HUDEP-2 (cell line): ENCODE measurements around the gene RPS19.
"Not testable (repeated sequence)": the region's sequence is repeated elsewhere in the genome, so short reads cannot be mapped to it uniquely, and the experiment has no call there.

Source experiments
- DNase-seq, 76 experiments: peaks; one replicate each; lab custom pipeline; 2025; ENCODE audit not compliant: unreplicated experiment in 76 of 76; lab: John Stamatoyannopoulos, UW

The RPS19 gene

DNA sequence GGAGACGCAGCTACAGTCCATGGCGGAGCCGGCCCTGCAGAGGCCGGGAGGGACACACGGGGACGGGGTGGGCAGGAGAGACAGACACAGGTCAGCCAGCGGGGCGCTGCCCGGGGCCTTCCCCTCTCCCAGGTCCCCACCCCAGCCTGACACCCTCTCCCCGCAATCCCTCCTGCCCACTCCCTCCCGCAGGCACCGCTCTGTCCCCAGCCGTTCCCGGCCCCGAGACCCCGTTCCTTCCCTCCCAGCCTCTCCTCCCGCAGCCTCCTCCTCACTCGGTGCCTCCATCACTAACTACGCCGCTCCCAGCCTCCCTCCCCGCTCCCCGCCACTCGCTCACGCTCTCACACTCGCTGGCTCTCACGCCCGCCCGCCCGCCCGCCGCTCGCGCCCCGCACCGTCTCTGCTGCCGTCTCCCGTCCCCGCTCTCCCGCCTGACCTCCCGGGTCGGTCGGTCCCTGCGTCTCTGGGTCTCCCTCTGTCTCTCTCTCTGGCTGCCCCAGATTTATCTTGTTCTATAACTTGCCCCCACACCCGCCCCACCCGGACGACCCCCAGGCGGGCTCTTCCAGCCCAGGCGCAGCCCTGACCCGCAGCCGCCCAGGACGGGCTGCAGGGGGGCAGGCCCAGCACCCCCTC is 53.0 kb downstream of the RPS19 start:
- DNase-seq, result no peak

DNA sequence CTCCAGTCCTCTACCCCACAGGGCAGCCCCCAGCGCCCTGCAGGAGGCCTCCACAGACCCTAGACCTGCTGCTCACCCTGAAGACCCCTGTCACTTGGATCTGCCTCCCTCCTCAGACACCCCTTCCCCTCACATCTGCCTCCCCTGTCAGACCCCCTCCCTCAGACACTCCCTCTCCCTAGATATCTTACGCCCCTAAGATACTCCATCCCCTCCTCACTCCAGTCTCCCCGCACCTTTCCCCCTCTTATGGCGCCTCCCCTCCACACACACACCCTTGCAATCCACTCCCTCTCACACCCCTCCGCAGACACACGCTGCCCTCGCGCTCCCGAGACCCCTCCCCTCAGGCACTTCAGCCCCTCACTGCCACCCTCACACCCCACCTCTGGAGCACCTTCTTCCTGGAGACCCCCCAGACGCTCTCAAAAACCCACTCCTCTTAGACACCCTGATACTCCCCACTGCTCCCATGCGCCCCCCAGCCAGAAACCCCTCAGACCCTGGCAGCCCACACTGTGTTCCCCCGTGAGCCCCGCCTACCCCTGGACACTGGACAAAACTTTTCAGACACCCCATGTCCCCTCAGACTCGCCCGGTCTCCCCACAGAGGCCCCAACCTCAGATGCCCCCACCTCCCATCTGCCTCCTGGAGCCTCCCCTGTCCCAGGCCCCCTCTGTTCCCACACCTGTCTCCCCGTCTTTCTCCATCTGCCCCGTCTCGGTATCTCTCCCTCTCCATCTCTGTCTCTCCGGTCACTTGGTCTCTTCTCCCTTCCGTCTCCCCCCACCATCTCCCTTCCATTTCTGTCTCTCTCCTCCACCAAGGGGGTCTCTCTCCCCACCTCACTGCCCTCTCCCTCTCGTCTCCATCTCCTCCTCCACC is 53.7 kb downstream of the RPS19 start:
- DNase-seq, result no peak

DNA sequence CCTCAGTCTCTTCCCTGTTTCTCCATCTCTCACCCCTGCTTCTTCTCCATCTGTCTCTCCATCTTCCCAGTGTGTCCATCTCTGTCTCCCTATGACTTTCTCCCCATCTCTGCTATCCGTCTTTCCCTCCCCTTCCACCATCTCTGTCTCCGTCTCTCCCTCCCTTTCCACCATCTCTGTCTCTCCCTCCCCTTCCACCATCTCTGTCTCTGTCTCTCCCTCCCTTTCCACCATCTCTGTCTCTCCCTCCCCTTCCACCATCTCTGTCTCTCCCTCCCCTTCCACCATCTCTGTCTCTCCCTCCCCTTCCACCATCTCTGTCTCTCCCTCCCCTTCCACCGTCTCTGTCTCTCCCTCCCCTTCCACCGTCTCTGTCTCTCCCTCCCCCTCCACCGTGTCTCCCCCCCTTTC is 54.4 kb downstream of the RPS19 start:
- not testable (repeated sequence) for DNase-seq

DNA sequence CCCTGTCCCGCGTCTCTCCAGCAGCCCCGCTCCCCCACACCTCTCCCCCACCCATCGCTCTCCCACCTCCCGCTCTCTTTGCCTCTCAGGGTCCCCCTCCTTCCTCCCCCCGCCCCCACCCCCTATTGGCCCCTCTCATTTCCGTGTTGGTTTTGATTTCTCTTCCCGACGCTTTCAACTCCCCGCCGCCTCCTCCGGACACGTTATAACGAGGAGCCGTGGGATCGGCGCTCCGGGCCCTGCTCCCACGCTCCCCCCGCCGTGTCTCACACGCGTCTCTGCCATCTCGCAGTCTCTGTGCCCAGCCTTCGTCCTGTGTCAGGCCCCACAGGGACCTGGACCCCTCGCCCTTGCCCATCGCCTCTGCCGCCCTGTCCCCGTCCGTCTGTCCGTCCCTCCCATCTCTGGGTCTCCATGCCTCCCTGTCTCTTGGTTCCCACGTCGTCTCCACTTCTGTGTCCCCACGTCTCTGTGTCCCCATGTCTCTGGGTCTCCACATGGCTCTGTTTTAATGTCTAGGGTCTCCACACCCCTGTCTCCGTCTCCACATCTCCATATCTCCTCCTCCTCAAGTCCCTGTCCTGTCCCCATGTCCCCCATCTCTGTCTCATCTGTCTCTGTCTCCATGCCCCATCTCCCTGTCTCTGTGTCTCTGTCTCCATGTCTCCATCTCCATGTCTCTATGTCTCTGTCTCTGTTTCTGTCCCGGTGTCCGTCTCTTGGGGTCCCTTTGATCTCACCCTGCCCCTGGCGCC is 55.1 kb downstream of the RPS19 start:
- DNase-seq, result no peak

DNA sequence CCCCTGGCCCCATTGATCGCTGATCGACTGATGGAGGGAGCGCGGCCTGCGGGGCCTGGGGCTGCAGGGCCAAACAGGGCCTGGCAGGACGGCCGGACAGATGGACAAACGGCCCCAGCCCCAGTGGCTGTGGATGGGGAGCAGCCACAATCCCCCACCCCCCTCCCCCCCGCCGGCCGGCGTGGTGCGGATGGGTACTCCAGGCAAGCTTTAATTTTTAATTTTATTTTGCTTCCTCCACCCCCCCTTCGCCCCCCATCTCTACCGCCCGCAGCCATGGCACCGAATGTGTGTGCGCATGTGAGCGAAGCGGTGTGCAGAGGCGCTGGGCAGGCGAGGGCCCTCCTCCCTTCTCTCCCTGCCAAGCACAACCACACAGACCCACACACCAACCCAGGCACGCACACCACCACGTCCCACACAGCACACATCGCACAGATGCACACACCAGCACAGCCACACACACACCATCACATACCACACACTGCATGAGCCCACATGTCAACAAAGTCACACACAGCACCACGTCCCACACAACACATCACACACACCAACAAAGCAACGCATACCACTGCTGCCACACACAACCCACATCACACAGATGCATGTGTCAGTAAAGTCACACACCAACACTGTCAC is 55.8 kb downstream of the RPS19 start:
- DNase-seq, result no peak

DNA sequence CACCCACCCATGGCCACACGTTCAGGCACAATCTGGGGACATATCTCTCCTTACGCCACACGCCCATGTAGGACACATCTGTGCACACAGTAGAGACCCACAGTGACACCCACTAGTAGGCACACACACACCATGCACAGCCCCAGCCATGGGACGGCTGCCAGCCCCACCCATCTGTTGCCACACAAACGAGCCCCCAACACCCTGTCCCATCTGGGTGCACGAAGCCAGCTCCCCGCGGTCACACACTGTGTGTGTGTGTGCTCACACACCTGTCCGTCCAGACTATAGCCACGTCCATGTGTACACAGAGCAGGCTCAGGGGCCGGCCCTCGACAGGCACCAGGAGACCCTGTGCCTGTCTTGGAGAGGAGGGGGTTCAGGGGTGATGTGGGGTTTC is 57.6 kb downstream of the RPS19 start:
- DNase-seq, result no peak

DNA sequence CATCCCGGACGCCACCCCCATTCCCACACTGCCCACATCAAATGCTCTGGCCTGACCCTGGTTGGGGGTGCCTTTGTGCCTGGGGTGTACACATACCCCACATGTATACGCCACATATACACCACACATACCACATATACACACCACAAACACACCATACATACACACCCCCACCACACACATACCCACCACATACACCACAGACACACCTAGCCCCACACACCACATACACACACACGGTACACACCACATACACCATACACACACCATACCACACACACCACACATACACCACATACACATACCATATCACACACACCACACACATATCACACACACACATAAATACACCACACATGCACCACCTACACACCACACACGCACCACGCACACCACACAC is 58.0 kb downstream of the RPS19 start:
- no peak for DNase-seq

DNA sequence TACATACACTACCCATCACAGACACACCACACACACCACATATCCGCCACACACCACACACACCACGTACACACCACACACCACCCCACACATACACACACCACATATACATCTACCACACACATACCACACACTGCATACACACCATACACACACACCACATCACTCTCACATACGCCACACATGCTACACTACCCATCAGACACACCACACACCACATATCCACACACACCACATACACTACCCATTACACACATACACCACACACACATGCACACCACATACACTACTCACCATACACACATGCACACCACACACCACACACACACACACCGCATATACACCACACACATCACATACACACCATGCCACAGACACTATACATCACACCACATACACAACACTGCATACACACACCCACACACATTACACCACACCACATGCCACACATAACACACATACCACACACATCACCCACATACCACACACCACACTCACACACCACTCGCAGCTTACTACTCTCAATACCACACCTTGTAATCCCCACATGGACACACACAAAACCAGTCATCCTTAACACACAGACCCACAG is 58.7 kb downstream of the RPS19 start:
- no peak for DNase-seq

DNA sequence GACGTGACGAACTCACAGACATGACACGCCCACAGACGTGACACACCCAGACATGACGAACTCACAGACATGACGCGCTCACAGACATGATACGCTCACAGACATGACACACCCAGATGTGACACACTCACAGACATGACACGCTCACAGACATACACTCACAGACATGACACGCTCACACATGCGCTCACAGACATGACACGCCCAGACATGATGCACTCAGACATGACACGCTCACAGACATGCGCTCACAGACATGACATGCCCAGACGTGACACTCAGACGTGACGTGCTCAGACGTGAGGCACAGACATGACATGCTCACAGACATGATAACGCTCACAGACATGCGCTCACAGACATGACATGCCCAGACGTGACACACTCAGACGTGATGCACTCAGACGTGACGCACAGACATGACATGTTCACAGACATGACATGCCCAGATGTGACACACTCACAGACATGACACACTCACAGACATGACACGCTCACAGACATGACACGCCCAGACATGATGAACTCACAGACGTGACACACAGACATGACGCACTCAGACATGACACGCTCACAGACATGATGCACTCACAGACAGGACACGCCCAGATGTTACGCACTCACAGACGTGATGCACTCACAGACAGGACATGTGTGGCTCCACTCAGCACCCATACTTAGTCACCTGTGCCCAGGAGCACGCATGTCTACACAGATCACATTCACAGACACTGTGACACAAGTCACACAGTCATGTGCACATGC is 60.1 kb downstream of the RPS19 start:
- DNase-seq, result no peak

DNA sequence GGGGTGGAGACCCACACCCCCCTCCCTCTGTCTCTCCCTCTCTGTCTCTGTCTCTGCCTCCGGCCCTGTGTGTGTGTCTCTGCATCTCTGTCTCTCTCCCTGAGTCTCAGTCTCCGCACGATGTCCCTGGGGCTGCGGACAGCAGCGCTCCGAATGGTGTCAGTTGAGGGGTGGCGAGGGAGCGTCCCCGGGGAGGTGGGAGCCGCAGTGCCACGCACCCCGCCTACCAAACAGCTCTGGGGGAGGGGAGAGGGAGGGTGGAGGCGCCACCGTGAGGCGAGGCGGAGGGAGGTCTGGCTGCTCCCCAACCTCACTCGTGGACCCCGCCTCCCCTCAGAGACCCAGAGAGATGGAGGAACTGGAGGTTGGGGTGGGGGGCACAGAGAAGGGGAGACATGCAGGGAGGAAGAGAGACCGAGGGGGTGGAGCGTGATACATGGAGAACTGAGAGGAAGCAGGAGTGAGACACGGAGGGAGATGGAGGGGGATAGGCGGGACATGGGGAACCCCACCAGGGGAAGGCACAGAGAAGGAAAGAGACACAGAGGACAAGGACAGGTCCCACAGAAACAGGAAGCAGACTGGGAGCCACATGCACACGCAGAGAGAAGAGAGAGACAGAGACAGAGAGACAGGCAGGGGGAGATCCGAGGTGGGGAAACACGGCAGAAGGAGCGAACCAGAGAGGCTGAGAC is 61.0 kb downstream of the RPS19 start:
- DNase-seq, result no peak

DNA sequence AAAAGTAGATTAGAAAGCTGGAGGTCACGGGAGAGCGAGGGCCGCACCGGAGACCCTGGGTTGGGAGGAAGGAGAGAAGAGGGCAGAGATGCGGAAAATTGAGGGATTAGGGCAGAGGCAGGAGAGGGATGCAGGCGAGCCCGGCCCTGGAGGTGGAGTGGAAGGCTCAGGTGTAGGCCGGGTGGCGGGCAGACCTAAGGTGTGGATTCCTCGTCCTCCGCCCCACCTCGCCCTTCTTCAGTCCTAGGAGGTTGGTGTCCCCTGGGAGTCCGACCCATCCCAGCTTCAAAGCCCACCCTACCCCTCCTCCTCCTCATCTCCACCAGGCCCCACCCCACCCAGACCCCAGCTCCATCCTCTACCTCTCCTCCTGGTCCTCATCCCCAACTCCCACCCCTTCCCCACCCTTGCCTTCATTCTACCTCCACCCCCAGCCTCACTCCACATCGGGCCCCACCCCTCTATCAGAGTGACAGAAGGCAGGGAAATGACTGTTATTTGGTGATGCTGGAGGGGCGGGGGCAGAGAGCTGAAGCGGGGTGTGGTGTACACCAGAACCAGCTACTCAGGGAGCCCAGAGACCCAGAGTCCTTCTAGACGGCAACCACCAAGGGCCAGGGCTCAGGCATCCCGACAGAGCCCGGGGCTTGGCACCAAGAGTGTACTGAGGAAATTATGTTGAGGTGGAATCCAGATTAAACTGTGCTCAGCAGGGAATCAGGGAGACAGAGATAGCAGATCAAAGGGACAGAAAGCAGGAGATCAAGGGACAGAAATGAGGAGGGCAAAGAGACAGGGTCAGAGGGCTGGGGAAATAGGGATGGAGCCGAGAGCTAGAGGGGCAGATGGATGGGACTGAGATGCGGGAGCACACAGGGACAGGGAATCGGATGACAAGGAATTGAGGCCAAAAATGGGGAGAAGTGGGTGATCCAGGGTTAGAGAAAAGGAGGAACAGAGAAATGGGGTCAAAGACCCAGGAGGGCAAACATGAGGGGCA is 61.8 kb downstream of the RPS19 start:
- DNase-seq, result no peak
